ENCODE measurements around the gene ZNF787.

ZNF787 gene

GRCh38 chr19:56124578-56124977 is 3.5 kb upstream of the ZNF787 start:
- H3K4me3 ChIP-seq (ENCODE audit: low read length) = no peak overlapping the region
- no peaks in the 10 kb centered on the region for H3K36me3 ChIP-seq (ENCODE audit: insufficient read depth, low read length)
- no peak overlapping the region for H2AFZ ChIP-seq (ENCODE audit: low read depth, low read length)
- H3K9me3 ChIP-seq (ENCODE audit: low read length) = no peaks in the 10 kb centered on the region
- peaks cover 12% of the 10 kb centered on the region for H3K4me1 ChIP-seq (ENCODE audit: insufficient read depth, low read length)
- no peaks in the 10 kb centered on the region for H3K27me3 ChIP-seq (ENCODE audit: insufficient read depth, low read length)

GRCh38 chr19:56123266-56123891 is 2.3 kb upstream of the ZNF787 start:
- H3K36me3 ChIP-seq (ENCODE audit: insufficient read depth, low read length) = no peaks in the 10 kb centered on the region
- no peak overlapping the region for H3K4me3 ChIP-seq (ENCODE audit: low read length)
- no peaks in the 10 kb centered on the region for H3K9me3 ChIP-seq (ENCODE audit: low read length)
- peaks cover 16% of the 10 kb centered on the region for H3K4me1 ChIP-seq (ENCODE audit: insufficient read depth, low read length)
- H2AFZ ChIP-seq (ENCODE audit: low read depth, low read length) = no peak overlapping the region
- H3K27me3 ChIP-seq (ENCODE audit: insufficient read depth, low read length) = no peaks in the 10 kb centered on the region

DNA sequence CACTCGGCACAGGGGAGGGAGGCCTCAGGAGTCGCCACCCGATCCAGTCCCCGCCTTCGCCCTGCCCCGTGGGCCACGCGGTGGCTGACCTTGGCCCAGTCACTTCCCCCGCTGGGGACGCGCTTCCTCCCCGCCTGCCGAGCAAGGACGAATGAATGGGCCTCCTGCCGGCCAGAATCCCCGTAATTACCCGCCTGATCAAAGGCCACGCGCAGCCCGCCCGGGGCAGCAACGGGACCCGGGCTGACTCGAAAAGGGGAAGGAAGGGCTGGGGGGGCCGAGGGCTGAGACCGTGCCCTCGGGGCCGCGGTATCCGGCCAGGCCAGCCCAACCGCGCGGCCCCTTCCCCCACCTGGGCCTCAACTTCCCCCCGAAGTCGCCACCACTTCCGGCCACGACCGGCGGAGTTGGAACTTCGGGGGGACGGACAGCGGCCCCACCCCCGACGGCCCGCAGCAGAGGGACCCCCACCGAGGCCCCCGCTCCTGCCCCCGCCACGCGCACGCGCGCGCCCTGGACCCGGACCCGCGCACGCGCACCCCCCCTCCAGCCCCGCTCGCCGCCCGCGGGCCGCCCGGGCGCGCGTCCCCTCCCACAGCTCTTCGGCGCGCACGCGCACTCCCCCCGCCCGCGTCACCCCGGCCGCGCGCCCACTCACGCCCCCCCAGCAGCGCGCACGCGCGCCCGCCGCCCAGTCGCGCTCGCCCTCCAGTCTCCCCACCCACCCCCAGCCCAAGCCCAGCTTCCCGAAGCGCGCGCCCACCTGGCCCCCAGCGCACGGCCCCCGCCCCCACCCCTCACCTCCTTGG is 520 bp downstream of the ZNF787 start:
- no peaks in the 10 kb centered on the region for H3K36me3 ChIP-seq (ENCODE audit: insufficient read depth, low read length)
- peak overlapping the region; percentile 47 for H3K4me3 ChIP-seq (ENCODE audit: low read length)
- no peaks in the 10 kb centered on the region for H3K27me3 ChIP-seq (ENCODE audit: insufficient read depth, low read length)
- no peaks in the 10 kb centered on the region for H3K9me3 ChIP-seq (ENCODE audit: low read length)
- H3K4me1 ChIP-seq (ENCODE audit: insufficient read depth, low read length) = peaks cover 9% of the 10 kb centered on the region
- no peak overlapping the region for H2AFZ ChIP-seq (ENCODE audit: low read depth, low read length)

- Histone ChIP-seq H3K4me3 (ENCODE audit: low read length) (peak overlapping the region; percentile 47), H3K27me3 (ENCODE audit: insufficient read depth, low read length) (no peaks in the 10 kb centered on the region), H3K4me1 (ENCODE audit: insufficient read depth, low read length) (peaks cover 9% of the 10 kb centered on the region), H2AFZ (ENCODE audit: low read depth, low read length) (no peak overlapping the region), H3K36me3 (ENCODE audit: insufficient read depth, low read length) (no peaks in the 10 kb centered on the region), H3K9me3 (ENCODE audit: low read length) (no peaks in the 10 kb centered on the region)
Observed at GRCh38 chr19:56120002-56120370, 1.1 kb downstream of the ZNF787 start.

- Histone ChIP-seq H3K27me3 (ENCODE audit: insufficient read depth, low read length) (no peaks in the 10 kb centered on the region), H2AFZ (ENCODE audit: low read depth, low read length) (no peak overlapping the region), H3K4me1 (ENCODE audit: insufficient read depth, low read length) (peaks cover 9% of the 10 kb centered on the region), H3K4me3 (ENCODE audit: low read length) (peak overlapping the region; percentile 47), H3K36me3 (ENCODE audit: insufficient read depth, low read length) (peaks cover 1% of the 10 kb centered on the region), H3K9me3 (ENCODE audit: low read length) (no peaks in the 10 kb centered on the region)
Observed at GRCh38 chr19:56119582-56119978, 1.5 kb downstream of the ZNF787 start.

DNA sequence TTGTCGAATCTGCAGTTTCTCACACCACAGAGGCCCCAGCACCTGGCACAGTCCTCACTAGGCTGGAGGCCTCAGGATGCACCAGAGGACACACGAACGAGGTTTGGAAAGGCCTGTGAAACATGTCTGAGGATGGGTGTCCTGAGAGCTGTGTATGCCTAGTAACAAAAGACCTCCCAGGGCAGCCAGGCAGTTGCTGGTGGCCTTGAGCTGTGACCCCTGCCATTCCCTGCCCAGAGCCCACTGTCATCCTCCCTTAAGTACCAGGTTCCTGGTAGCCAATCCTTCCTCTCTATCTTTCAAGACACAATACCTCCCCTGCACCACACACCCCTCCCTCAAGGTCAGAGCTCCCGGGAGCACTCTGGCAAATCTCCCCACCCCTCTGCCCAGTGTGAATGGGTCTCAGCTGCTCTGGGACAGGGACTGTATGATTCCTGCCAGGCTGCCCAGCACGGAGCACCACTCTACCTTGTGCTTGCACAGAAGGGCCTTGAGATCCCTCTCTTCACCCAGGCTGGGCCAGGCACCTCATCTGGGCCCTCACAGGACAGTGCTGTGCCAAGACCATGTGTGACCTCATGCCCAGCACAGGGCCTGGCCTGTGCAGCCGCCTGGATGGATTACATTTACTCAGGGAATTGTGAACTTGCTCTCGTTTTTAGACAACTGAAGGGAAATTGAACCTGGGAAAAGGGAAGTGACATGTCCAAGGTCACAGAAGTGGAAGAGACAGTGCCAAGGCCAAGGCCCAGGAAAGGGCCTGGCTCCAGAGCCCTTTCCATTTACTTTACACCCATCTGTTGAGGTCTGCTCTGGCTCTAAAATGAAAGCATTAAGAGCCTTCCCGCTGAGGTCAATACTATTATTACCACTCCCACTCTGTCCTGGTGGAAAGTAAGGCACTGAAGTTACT is 2.2 kb downstream of the ZNF787 start:
- Histone ChIP-seq H2AFZ (ENCODE audit: low read depth, low read length) (no peak overlapping the region), H3K4me3 (ENCODE audit: low read length) (no peak overlapping the region)

DNA sequence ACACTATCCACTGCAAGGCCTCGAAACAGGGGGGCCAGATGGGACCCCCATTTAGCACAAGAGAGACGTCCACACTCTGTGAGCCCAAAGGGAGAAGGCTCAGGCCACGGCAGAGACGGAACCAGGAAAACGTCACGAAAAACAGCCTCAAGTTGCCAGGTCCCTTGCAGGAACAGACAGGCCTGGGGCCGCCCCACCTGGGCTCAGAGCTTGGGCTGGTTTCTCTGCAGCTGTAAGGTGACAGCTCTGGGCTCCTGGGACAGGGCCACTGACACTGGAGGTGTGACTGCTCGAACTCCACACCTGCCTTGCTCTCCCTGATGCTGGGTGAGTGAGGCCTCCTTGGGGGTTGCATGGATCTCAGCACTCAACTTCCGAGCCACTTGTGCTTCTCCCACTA is 3.2 kb downstream of the ZNF787 start:
- no peak overlapping the region for H3K4me3 ChIP-seq (ENCODE audit: low read length)
- H2AFZ ChIP-seq (ENCODE audit: low read depth, low read length) = no peak overlapping the region
- H3K9me3 ChIP-seq (ENCODE audit: low read length) = no peaks in the 10 kb centered on the region
- H3K4me1 ChIP-seq (ENCODE audit: insufficient read depth, low read length) = peaks cover 10% of the 10 kb centered on the region
- peaks cover 3% of the 10 kb centered on the region for H3K36me3 ChIP-seq (ENCODE audit: insufficient read depth, low read length)
- no peaks in the 10 kb centered on the region for H3K27me3 ChIP-seq (ENCODE audit: insufficient read depth, low read length)

More for the DNA sequence above, 2.2 kb downstream of the ZNF787 start:
- no peaks in the 10 kb centered on the region for H3K27me3 ChIP-seq (ENCODE audit: insufficient read depth, low read length)
- H3K4me1 ChIP-seq (ENCODE audit: insufficient read depth, low read length) = peaks cover 9% of the 10 kb centered on the region
- H3K9me3 ChIP-seq (ENCODE audit: low read length) = no peaks in the 10 kb centered on the region
- H3K36me3 ChIP-seq (ENCODE audit: insufficient read depth, low read length) = peaks cover 3% of the 10 kb centered on the region

GRCh38 chr19:56117376-56117884 is 3.7 kb downstream of the ZNF787 start:
- peaks cover 14% of the 10 kb centered on the region for H3K4me1 ChIP-seq (ENCODE audit: insufficient read depth, low read length)
- H3K36me3 ChIP-seq (ENCODE audit: insufficient read depth, low read length) = peaks cover 3% of the 10 kb centered on the region
- no peaks in the 10 kb centered on the region for H3K9me3 ChIP-seq (ENCODE audit: low read length)
- no peak overlapping the region for H2AFZ ChIP-seq (ENCODE audit: low read depth, low read length)
- no peaks in the 10 kb centered on the region for H3K27me3 ChIP-seq (ENCODE audit: insufficient read depth, low read length)
- H3K4me3 ChIP-seq (ENCODE audit: low read length) = no peak overlapping the region

DNA sequence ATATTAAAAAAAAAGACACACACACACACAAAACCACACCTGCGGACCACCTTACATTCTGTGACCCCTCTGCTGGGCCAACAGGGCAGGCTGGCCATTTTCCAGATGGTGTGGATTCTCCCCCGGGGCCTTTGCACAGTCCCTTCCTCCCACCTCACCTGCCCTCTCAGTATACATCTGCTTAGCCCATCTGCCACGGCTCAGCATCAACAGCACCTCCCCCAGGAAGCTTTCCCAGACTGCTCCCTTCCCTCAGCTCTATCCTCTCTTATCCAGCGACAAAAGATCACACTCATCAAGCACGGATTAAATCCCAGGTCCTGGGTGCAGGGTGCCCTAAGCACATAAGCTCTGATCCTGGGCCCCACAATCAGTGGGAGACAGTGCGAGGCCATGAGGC is 4.5 kb downstream of the ZNF787 start:
- H2AFZ ChIP-seq (ENCODE audit: low read depth, low read length) = no peak overlapping the region
- peaks cover 3% of the 10 kb centered on the region for H3K36me3 ChIP-seq (ENCODE audit: insufficient read depth, low read length)
- H3K4me3 ChIP-seq (ENCODE audit: low read length) = no peak overlapping the region
- H3K4me1 ChIP-seq (ENCODE audit: insufficient read depth, low read length) = peaks cover 22% of the 10 kb centered on the region
- no peaks in the 10 kb centered on the region for H3K27me3 ChIP-seq (ENCODE audit: insufficient read depth, low read length)
- no peaks in the 10 kb centered on the region for H3K9me3 ChIP-seq (ENCODE audit: low read length)

- H3K4me3 ChIP-seq (ENCODE audit: low read length) = no peak overlapping the region
- H3K9me3 ChIP-seq (ENCODE audit: low read length) = no peaks in the 10 kb centered on the region
- H3K27me3 ChIP-seq (ENCODE audit: insufficient read depth, low read length) = no peaks in the 10 kb centered on the region
- peaks cover 33% of the 10 kb centered on the region for H3K4me1 ChIP-seq (ENCODE audit: insufficient read depth, low read length)
- H2AFZ ChIP-seq (ENCODE audit: low read depth, low read length) = no peak overlapping the region
- H3K36me3 ChIP-seq (ENCODE audit: insufficient read depth, low read length) = peaks cover 3% of the 10 kb centered on the region
Observed at GRCh38 chr19:56115490-56115889, 5.6 kb downstream of the ZNF787 start.

- Histone ChIP-seq H3K27me3 (ENCODE audit: insufficient read depth, low read length) (no peaks in the 10 kb centered on the region), H3K9me3 (ENCODE audit: low read length) (no peaks in the 10 kb centered on the region), H3K36me3 (ENCODE audit: insufficient read depth, low read length) (peaks cover 3% of the 10 kb centered on the region), H2AFZ (ENCODE audit: low read depth, low read length) (no peak overlapping the region), H3K4me1 (ENCODE audit: insufficient read depth, low read length) (peaks cover 32% of the 10 kb centered on the region), H3K4me3 (ENCODE audit: low read length) (no peak overlapping the region)
Observed at GRCh38 chr19:56114778-56115110, 6.4 kb downstream of the ZNF787 start.

DNA sequence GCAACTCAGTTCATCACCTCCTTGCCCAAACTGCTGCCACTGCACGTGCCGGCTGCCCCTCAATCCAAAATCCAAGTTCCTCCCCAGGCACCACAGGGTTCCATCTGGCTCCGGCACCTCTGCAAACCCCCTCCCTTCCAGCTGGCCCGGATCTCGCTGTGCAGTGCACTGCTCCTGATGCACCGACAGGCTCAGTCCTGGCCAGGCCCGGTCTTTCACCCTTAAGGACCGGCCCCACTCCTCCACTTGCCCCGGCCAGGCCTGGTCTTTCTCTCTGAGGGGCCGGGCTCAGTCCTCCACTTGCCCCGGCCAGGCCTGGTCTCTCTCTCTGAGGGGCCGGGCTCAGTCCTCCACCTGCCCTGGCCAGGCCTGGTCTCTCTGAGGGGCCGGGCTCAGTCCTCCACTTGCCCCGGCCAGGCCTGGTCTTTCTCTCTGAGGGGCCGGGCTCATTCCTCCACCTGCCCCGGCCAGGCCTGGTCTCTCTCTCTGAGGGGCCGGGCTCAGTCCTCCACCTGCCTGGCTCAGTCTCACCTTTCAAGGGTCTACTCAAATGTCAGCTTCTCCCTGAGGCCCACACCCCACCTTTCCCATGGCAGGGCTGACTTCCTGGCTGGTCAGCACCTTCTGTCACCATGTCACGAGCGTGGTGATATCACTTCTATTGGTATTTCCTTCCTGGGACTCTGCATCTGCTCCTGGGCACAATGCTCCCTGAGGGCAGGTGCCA is 6.9 kb downstream of the ZNF787 start:
- H3K4me1 ChIP-seq (ENCODE audit: insufficient read depth, low read length) = peaks cover 27% of the 10 kb centered on the region
- peaks cover 3% of the 10 kb centered on the region for H3K36me3 ChIP-seq (ENCODE audit: insufficient read depth, low read length)
- no peak overlapping the region for H3K4me3 ChIP-seq (ENCODE audit: low read length)
- no peak overlapping the region for H2AFZ ChIP-seq (ENCODE audit: low read depth, low read length)
- H3K27me3 ChIP-seq (ENCODE audit: insufficient read depth, low read length) = no peaks in the 10 kb centered on the region
- no peaks in the 10 kb centered on the region for H3K9me3 ChIP-seq (ENCODE audit: low read length)
